Measurements from ENCODE around the gene NR5A2.
A peak's percentile ranks its signal among the peaks of the same experiment; 100 is the strongest.

NR5A2 gene

GRCh38 chr1:200130552-200130951 lies 103.0 kb downstream of the NR5A2 start:
- FAIRE-seq: no peak

- FAIRE-seq: no peak
Observed at GRCh38 chr1:200131551-200132125, 104.1 kb downstream of the NR5A2 start.

GRCh38 chr1:200133123-200133522 lies 105.6 kb downstream of the NR5A2 start:
- FAIRE-seq: no peak

GRCh38 chr1:200134116-200134515 lies 106.6 kb downstream of the NR5A2 start:
- FAIRE-seq: no peak

- no peak for FAIRE-seq
Observed at GRCh38 chr1:200136384-200136783, 108.9 kb downstream of the NR5A2 start.

- FAIRE-seq: peak; percentile 94
Observed at GRCh38 chr1:200139661-200140250, 112.2 kb downstream of the NR5A2 start.

- no peak for FAIRE-seq
Observed at GRCh38 chr1:200143347-200143746, 115.8 kb downstream of the NR5A2 start.

GRCh38 chr1:200146100-200146499 lies 118.6 kb downstream of the NR5A2 start:
- FAIRE-seq: no peak

GRCh38 chr1:200147094-200147493 lies 119.6 kb downstream of the NR5A2 start:
- no peak for FAIRE-seq

GRCh38 chr1:200147742-200148141 lies 120.2 kb downstream of the NR5A2 start:
- no peak for FAIRE-seq

- FAIRE-seq: no peak
Observed at GRCh38 chr1:200150006-200150405, 122.5 kb downstream of the NR5A2 start.

- no peak for FAIRE-seq
Observed at GRCh38 chr1:200150721-200151120, 123.2 kb downstream of the NR5A2 start.

GRCh38 chr1:200152336-200152735 lies 124.8 kb downstream of the NR5A2 start:
- peak; percentile 25 for FAIRE-seq

GRCh38 chr1:200153277-200154055 lies 126.0 kb downstream of the NR5A2 start:
- FAIRE-seq: no peak

- FAIRE-seq: no peak
Observed at GRCh38 chr1:200154069-200154767, 126.7 kb downstream of the NR5A2 start.

- FAIRE-seq: no peak
Observed at GRCh38 chr1:200157715-200158114, 130.2 kb downstream of the NR5A2 start.

- FAIRE-seq: no peak
Observed at GRCh38 chr1:200161801-200162200, 134.3 kb downstream of the NR5A2 start.

- no peak for FAIRE-seq
Observed at GRCh38 chr1:200162258-200162657, 134.7 kb downstream of the NR5A2 start.

- FAIRE-seq: no peak
Observed at GRCh38 chr1:200162877-200163276, 135.4 kb downstream of the NR5A2 start.

GRCh38 chr1:200163911-200164310 lies 136.4 kb downstream of the NR5A2 start:
- FAIRE-seq: no peak

- FAIRE-seq: no peak
Observed at GRCh38 chr1:200165493-200166220, 138.1 kb downstream of the NR5A2 start.

GRCh38 chr1:200166411-200166810 lies 138.9 kb downstream of the NR5A2 start:
- no peak for FAIRE-seq

GRCh38 chr1:200168926-200169325 lies 141.4 kb downstream of the NR5A2 start:
- no peak for FAIRE-seq

Measured in TTC549 (cell line).